GM23338 (cell line): ENCODE measurements around the gene ZSWIM3. TPM values are rescaled to one million over a fixed set of nuclear protein-coding genes. Genes with fewer than 3 reads are reported as not detected.

Experiments used
- ATAC-seq: fragments of 200-7000 bp; cut with Tn5 transposase; 3 replicates; pipeline ENCODE4 v1.9.1; 2020
- DNase-seq: peaks from one replicate; pipeline ENCODE4 v3.0.0-alpha.2; 2015; ENCODE audit warnings: low spot score
- H2AFZ ChIP-seq: fragments of 200-600 bp; sonication (generic); 2 replicates; pipeline ENCODE4 v1.8.0; 2016; ENCODE audit warnings: antibody characterized with exemption, mild to moderate bottlenecking, moderate library complexity
- H3F3A ChIP-seq: fragments of 200-600 bp; sonication (generic); replicated peaks from 2 replicates; pipeline ENCODE4 v1.8.0; 2017; ENCODE audit warnings: antibody characterized with exemption, mixed run types, low read depth
- H3K27ac ChIP-seq: fragments of 200-600 bp; sonication (generic); 2 replicates; pipeline ENCODE4 v1.6.1; 2016; ENCODE audit warnings: low read depth
- H3K27me3 ChIP-seq: fragments of 200-600 bp; sonication (generic); 2 replicates; pipeline ENCODE4 v1.8.0; 2016; ENCODE audit warnings: mild to moderate bottlenecking, mixed run types, moderate library complexity; ENCODE audit not compliant: insufficient read depth
- H3K36me3 ChIP-seq: fragments of 200-600 bp; sonication (generic); 2 replicates; pipeline ENCODE4 v1.8.0; 2016; ENCODE audit warnings: mild to moderate bottlenecking; ENCODE audit not compliant: insufficient read depth
- H3K4me1 ChIP-seq: fragments of 200-600 bp; sonication (generic); 2 replicates; pipeline ENCODE4 v1.8.0; 2016; ENCODE audit warnings: mild to moderate bottlenecking, moderate library complexity; ENCODE audit not compliant: insufficient read depth
- H3K4me2 ChIP-seq: fragments of 200-600 bp; sonication (generic); 2 replicates; pipeline ENCODE4 v1.7.1; 2017; ENCODE audit warnings: mixed run types
- H3K4me3 ChIP-seq: fragments of 200-600 bp; sonication (generic); 2 replicates; pipeline ENCODE4 v1.6.1; 2016; ENCODE audit warnings: mixed run types
- H3K79me2 ChIP-seq: fragments of 200-600 bp; sonication (generic); replicated peaks from 2 replicates; pipeline ENCODE4 v1.8.0; 2017; ENCODE audit warnings: mild to moderate bottlenecking; ENCODE audit not compliant: insufficient read depth
- H3K9me2 ChIP-seq: fragments of 200-600 bp; sonication (generic); 2 replicates; pipeline ENCODE4 v1.8.0; 2017; ENCODE audit not compliant: insufficient read depth
- H4K20me1 ChIP-seq: fragments of 200-600 bp; sonication (generic); replicated peaks from 2 replicates; pipeline ENCODE4 v1.8.0; 2017; ENCODE audit warnings: mild to moderate bottlenecking; ENCODE audit not compliant: insufficient read depth
- H3K27ac Mint-ChIP-seq: 2 replicates; pipeline ENCODE4 v1.8.0; 2020; ENCODE audit warnings: inconsistent platforms, mild to moderate bottlenecking, moderate library complexity, mixed read lengths
- H3K27me3 Mint-ChIP-seq: 3 replicates; pipeline ENCODE4 v1.8.0; 2022; ENCODE audit warnings: low read depth, mild to moderate bottlenecking, moderate library complexity, mixed read lengths, inconsistent platforms; ENCODE audit not compliant: insufficient read depth, poor library complexity
- H3K36me3 Mint-ChIP-seq: 3 replicates; pipeline ENCODE4 v1.8.0; 2021; ENCODE audit warnings: low read depth, mild to moderate bottlenecking, inconsistent platforms, moderate library complexity, mixed read lengths
- H3K4me1 Mint-ChIP-seq: 3 replicates; pipeline ENCODE4 v1.8.0; 2020; ENCODE audit warnings: mild to moderate bottlenecking, inconsistent platforms, mixed read lengths
- H3K4me3 Mint-ChIP-seq: 3 replicates; pipeline ENCODE4 v1.8.0; 2021; ENCODE audit warnings: moderate library complexity, mild to moderate bottlenecking, inconsistent platforms, mixed read lengths
- H3K9me3 Mint-ChIP-seq: 3 replicates; pipeline ENCODE4 v1.8.0; 2020; ENCODE audit warnings: moderate library complexity, mild to moderate bottlenecking, inconsistent platforms, mixed read lengths
- CREB1 ChIP-seq: fragments of 250-450 bp; sonication (Bioruptor Pico); IDR thresholded peaks from 2 replicates; pipeline ENCODE4 v1.5.0; 2020; ENCODE audit warnings: low read depth, mild to moderate bottlenecking, moderate library complexity
- CTCF ChIP-seq, 2 experiments: fragments of 200-600 bp in 1 of 2; sonication (generic) in 1 of 2; conservative IDR thresholded peaks; 2 replicates each; pipeline versions ENCODE4 v1.5.1 to v1.6.1; 2016 to 2017; ENCODE audit warnings: antibody characterized with exemption in 2 of 2, low read depth in 2 of 2, mild to moderate bottlenecking in 2 of 2, moderate library complexity in 1 of 2
- EZH2phosphoT487 ChIP-seq: fragments of 200-600 bp; sonication (generic); IDR thresholded peaks from one replicate; pipeline ENCODE4 v1.8.1; 2018; ENCODE audit warnings: antibody characterized with exemption; ENCODE audit not compliant: unreplicated experiment
- JUNB ChIP-seq: IDR thresholded peaks from one replicate; pipeline ENCODE4 v1.6.1; 2016; ENCODE audit warnings: antibody characterized with exemption; ENCODE audit not compliant: unreplicated experiment
- NANOG ChIP-seq: IDR thresholded peaks from 2 replicates; pipeline ENCODE4 v1.6.1; 2016; ENCODE audit warnings: antibody characterized with exemption, borderline replicate concordance
- ZNF114 ChIP-seq: fragments of 250-450 bp; sonication (Bioruptor Pico); IDR thresholded peaks from 2 replicates; pipeline ENCODE4 v1.5.0; 2020; ENCODE audit warnings: mild to moderate bottlenecking, moderate library complexity
- ZNF331 ChIP-seq: fragments of 250-450 bp; sonication (Bioruptor Pico); IDR thresholded peaks from 2 replicates; pipeline ENCODE4 v1.5.0; 2020; ENCODE audit warnings: low read depth, mild to moderate bottlenecking, moderate library complexity
- ZNF462 ChIP-seq: fragments of 250-450 bp; sonication (Bioruptor Pico); IDR thresholded peaks from 2 replicates; pipeline ENCODE4 v1.5.0; 2020; ENCODE audit warnings: mild to moderate bottlenecking, moderate library complexity
- polyA plus RNA-seq: library from polyadenylated mRNA; unstranded; fragments of >200 nt; fragmentation: Nextera tagmentation; extraction: Ambion mirVana; gene quantifications from 2 replicates; pipeline ENCODE4 v1.2.1, GENCODE V29; 2016
- total RNA-seq: library from RNA; depleted of rRNA; stranded (reverse); fragments of >200 nt; shearing (Covaris generic); gene quantifications from 2 replicates; pipeline ENCODE4 v1.2.3, GENCODE V29; 2014
- TF ChIP-seq, protein P1 (sequence below): IDR thresholded peaks from one replicate; pipeline ENCODE4 v1.6.1; 2018; ENCODE audit warnings: antibody characterized with exemption; ENCODE audit not compliant: unreplicated experiment

The ZSWIM3 gene
- total and polyA plus RNA-seq, 2 experiments from 2014 or later: 2.0 to 8.2 TPM

GRCh38 chr20:45810191-45810970 is 47.0 kb upstream of the ZSWIM3 start:
- no peak for ATAC-seq
- Histone ChIP-seq H3F3A (peaks cover 16% of the 10 kb centered on the region), H3K4me1 (peaks cover 13% of the 10 kb centered on the region), H3K9me2 (no peaks in the 10 kb centered on the region), H3K4me3 (no peak overlapping the region), H3K4me2 (no peak overlapping the region), H3K36me3 (peaks cover 31% of the 10 kb centered on the region), H3K27ac (no peak overlapping the region), H3K27me3 (no peaks in the 10 kb centered on the region), H3K79me2 (peaks cover 26% of the 10 kb centered on the region), H2AFZ (no peak overlapping the region), H4K20me1 (peaks cover 6% of the 10 kb centered on the region)
- TF ChIP-seq ZNF114: no peak
- TF ChIP-seq, protein P1, sequence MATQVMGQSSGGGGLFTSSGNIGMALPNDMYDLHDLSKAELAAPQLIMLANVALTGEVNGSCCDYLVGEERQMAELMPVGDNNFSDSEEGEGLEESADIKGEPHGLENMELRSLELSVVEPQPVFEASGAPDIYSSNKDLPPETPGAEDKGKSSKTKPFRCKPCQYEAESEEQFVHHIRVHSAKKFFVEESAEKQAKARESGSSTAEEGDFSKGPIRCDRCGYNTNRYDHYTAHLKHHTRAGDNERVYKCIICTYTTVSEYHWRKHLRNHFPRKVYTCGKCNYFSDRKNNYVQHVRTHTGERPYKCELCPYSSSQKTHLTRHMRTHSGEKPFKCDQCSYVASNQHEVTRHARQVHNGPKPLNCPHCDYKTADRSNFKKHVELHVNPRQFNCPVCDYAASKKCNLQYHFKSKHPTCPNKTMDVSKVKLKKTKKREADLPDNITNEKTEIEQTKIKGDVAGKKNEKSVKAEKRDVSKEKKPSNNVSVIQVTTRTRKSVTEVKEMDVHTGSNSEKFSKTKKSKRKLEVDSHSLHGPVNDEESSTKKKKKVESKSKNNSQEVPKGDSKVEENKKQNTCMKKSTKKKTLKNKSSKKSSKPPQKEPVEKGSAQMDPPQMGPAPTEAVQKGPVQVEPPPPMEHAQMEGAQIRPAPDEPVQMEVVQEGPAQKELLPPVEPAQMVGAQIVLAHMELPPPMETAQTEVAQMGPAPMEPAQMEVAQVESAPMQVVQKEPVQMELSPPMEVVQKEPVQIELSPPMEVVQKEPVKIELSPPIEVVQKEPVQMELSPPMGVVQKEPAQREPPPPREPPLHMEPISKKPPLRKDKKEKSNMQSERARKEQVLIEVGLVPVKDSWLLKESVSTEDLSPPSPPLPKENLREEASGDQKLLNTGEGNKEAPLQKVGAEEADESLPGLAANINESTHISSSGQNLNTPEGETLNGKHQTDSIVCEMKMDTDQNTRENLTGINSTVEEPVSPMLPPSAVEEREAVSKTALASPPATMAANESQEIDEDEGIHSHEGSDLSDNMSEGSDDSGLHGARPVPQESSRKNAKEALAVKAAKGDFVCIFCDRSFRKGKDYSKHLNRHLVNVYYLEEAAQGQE: no peak
- TF ChIP-seq JUNB: no peak
- TF ChIP-seq ZNF331 (CRISPR knock-in tag): no peak
- no peak for TF ChIP-seq CTCF (conservative IDR thresholded peaks at IDR 0.05; ENCODE audit: low read depth in 2 of 2)
- no peak for TF ChIP-seq NANOG
- TF ChIP-seq CREB1 (CRISPR knock-in tag): no peak
- no peak for TF ChIP-seq ZNF462
- no peak for TF ChIP-seq EZH2phosphoT487
- no peak overlapping the region for H3K4me3 Mint-ChIP-seq
- H3K36me3 Mint-ChIP-seq: peaks cover 73% of the 10 kb centered on the region
- no peak for DNase-seq
- H3K4me1 Mint-ChIP-seq: peaks cover 7% of the 10 kb centered on the region; the same call in 2 of the 3 replicates
- H3K27me3 Mint-ChIP-seq: peaks cover 3% of the 10 kb centered on the region
- no peaks in the 10 kb centered on the region for H3K9me3 Mint-ChIP-seq
- no peak overlapping the region for H3K27ac Mint-ChIP-seq
